Lung (tissue), 12 donors: ENCODE measurements around the gene SF3B2. TPM values are rescaled to one million over a fixed set of nuclear protein-coding genes. Genes with fewer than 3 reads are reported as not detected.

Experiments used
- ATAC-seq: fragments of 200-7000 bp; cut with Tn5 transposase; one replicate; pipeline ENCODE4 v1.9.1; 2020; ENCODE audit warnings: moderate number of reproducible peaks; ENCODE audit not compliant: insufficient read depth, low FRiP score
- DNase-seq, 3 donors: peaks; one replicate each; pipeline ENCODE4 v3.0.0-alpha.2; 2013 to 2017
- H3K27ac ChIP-seq, 2 donors: one replicate each; pipeline ENCODE4 v1.5.1; 2013; ENCODE audit warnings: mild to moderate bottlenecking in 2 of 2, moderate library complexity in 2 of 2, control low read depth in 1 of 2, inconsistent platforms in 1 of 2, low read depth in 1 of 2, low read length in 1 of 2
- H3K27me3 ChIP-seq, 3 donors: one replicate each; pipeline ENCODE4 v1.5.1; 2013; ENCODE audit warnings: low read length in 2 of 3; ENCODE audit not compliant: control insufficient read depth in 3 of 3, insufficient read depth in 3 of 3
- H3K36me3 ChIP-seq, 4 donors: one replicate each; pipeline ENCODE4 v1.5.1; 2013; ENCODE audit warnings: low read length in 4 of 4, mild to moderate bottlenecking in 1 of 4, moderate library complexity in 1 of 4; ENCODE audit not compliant: control insufficient read depth in 4 of 4, insufficient read depth in 4 of 4
- H3K4me1 ChIP-seq, 5 donors: one replicate each; pipeline ENCODE4 v1.5.1; 2013; ENCODE audit warnings: low read length in 5 of 5, mild to moderate bottlenecking in 2 of 5, moderate library complexity in 1 of 5; ENCODE audit not compliant: control insufficient read depth in 5 of 5, insufficient read depth in 5 of 5
- H3K4me3 ChIP-seq: one replicate; pipeline ENCODE4 v1.5.1; 2013; ENCODE audit warnings: mild to moderate bottlenecking, control low read depth, moderate library complexity
- H3K9ac ChIP-seq, 2 donors: one replicate each; pipeline ENCODE4 v1.5.1; 2013; ENCODE audit warnings: low read length in 2 of 2, control low read depth in 1 of 2; ENCODE audit not compliant: insufficient read depth in 1 of 2
- H3K9me3 ChIP-seq, 4 donors: one replicate each; pipeline ENCODE4 v1.5.1; 2013; ENCODE audit warnings: low read length in 3 of 4, mild to moderate bottlenecking in 1 of 4, moderate library complexity in 1 of 4; ENCODE audit not compliant: control insufficient read depth in 4 of 4, insufficient read depth in 3 of 4
- WGBS, 2 donors: extraction: QIAGEN DNeasy Blood & Tissue Kit; methylation state at CpG; one replicate each; pipeline ENCODE4 v1.1.7; 2013; 5-methylcytosine and 5-hydroxymethylcytosine counted together
- polyA plus RNA-seq, 2 donors: library from polyadenylated mRNA; stranded (reverse); fragments of 200-250 nt; gene quantifications; one replicate each; pipeline ENCODE4 v1.2.1, GENCODE V29; 2013
- total RNA-seq, 2 donors: library from RNA; depleted of rRNA in 1 of 2; stranded (reverse); fragments of >200 nt in 1 of 2; gene quantifications; one replicate each; pipeline ENCODE4 v1.2.1, GENCODE V29; 2014 to 2021
- TF ChIP-seq, protein P1 (sequence below): IDR thresholded peaks from 2 replicates; pipeline ENCODE4 v1.5.1; 2012; ENCODE audit warnings: mild to moderate bottlenecking; ENCODE audit errors: control extremely low read depth, extremely low read depth
- donor health status: control.
- donor health status: control.
- donor health status: Bipolar disorder and iron deficiency.
- donor health status: healthy.
- donor health status: DM: yes; HTN: yes; CAD: no.

SF3B2 gene
- total and polyA plus RNA-seq, 4 donors: 78.0 to 187 (median 134) TPM

DNA sequence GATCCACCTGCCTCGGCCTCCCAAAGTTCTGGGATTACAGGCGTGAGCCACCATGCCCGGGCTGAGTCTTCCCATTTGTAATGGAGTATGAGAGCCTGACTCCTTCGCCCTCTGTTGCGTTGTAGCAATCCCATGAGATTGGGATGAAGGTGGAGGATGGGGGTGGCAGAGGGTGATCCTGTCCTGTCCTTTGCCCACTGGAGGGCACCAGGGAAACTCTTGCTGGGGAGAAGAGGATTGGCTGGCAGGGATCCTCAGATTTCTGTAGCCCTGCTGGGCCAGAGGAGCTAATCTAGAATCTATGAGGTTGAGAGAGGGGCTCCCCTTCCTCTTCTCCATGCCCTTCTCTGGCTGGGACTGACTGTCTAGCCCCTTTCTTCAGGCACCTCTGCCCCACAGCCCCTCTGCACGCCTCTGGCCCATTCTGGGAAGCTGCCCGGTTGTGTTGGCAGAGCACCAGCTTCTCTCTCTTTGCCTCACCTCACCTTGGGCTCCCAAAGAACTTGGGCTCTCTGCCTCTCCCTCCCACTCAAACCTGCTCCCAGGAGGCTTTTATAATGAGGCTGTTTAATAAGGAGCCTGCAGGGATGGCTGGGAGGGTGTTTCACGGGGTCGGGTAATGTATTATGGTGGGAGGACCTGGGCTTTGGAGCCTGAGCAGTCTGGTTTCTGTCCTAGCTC is 16.4 kb upstream of the SF3B2 start:
- TF ChIP-seq, protein P1, sequence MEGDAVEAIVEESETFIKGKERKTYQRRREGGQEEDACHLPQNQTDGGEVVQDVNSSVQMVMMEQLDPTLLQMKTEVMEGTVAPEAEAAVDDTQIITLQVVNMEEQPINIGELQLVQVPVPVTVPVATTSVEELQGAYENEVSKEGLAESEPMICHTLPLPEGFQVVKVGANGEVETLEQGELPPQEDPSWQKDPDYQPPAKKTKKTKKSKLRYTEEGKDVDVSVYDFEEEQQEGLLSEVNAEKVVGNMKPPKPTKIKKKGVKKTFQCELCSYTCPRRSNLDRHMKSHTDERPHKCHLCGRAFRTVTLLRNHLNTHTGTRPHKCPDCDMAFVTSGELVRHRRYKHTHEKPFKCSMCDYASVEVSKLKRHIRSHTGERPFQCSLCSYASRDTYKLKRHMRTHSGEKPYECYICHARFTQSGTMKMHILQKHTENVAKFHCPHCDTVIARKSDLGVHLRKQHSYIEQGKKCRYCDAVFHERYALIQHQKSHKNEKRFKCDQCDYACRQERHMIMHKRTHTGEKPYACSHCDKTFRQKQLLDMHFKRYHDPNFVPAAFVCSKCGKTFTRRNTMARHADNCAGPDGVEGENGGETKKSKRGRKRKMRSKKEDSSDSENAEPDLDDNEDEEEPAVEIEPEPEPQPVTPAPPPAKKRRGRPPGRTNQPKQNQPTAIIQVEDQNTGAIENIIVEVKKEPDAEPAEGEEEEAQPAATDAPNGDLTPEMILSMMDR: no peak
- WGBS, 2 donors: 70 to 85% methylated on average over 9 of the region's 9 CpGs
- H3K27ac ChIP-seq: no peak overlapping the region
- no peak for ATAC-seq
- DNase-seq: no peak
- no peak overlapping the region for H3K4me3 ChIP-seq
- H3K36me3 ChIP-seq: no peaks in the 10 kb centered on the region
- no peaks in the 10 kb centered on the region for H3K4me1 ChIP-seq
- no peak overlapping the region for H3K9ac ChIP-seq
- no peaks in the 10 kb centered on the region for H3K27me3 ChIP-seq
- H3K9me3 ChIP-seq: no peaks in the 10 kb centered on the region

DNA sequence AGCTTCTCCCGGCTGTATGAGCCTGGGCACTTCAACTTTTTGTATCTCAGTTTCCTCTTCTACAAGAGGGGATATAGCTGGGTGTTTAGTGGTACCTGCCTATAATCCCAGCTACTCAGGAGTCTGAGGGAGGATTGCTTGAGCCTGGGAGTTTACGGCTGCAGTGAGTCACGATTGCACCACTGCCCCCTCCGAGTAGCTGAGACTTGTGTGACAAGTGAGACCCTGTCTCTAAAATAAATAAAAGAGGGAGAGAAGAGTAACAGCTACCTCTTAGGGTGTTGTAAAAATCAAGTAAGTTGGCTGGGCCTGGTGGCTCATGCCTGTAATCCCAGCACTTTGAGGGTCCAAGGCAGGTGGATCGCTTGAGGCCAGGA is 15.8 kb upstream of the SF3B2 start:
- TF ChIP-seq, protein P1: no peak
- Histone ChIP-seq H3K4me1 (no peaks in the 10 kb centered on the region), H3K27me3 (no peaks in the 10 kb centered on the region), H3K9me3 (no peaks in the 10 kb centered on the region), H3K4me3 (no peak overlapping the region), H3K9ac (no peak overlapping the region), H3K27ac (no peak overlapping the region), H3K36me3 (no peaks in the 10 kb centered on the region)
- no peak for DNase-seq
- 71 to 88% methylated on average over 5 of the region's 5 CpGs for WGBS, 2 donors
- ATAC-seq: no peak

DNA sequence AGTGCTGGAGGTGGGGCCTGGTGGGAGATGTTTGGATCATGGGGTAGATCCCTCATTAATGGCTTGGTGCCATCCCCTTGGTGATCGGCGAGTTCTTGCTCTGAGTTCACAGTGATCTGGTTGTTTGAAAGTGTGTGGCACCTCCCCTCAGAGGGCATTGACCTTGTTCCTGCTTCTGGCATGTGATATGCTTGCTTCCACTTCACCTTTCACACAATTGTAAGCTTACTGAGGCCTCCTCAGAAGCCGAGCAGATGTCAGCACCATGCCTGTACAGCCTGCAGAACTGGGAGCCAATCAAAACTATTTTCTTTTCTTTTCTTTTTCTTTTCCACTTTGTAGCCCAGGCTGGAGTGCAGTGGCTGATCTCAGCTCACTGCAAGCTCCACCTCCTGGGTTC is 14.8 kb upstream of the SF3B2 start:
- Histone ChIP-seq H3K36me3 (no peaks in the 10 kb centered on the region), H3K27me3 (no peaks in the 10 kb centered on the region), H3K27ac (no peak overlapping the region), H3K9me3 (no peaks in the 10 kb centered on the region), H3K4me3 (no peak overlapping the region), H3K9ac (no peak overlapping the region), H3K4me1 (no peaks in the 10 kb centered on the region)
- TF ChIP-seq, protein P1: no peak
- no peak for DNase-seq
- WGBS, 2 donors: 88 to 100% methylated on average over 3 of the region's 3 CpGs
- ATAC-seq: no peak

DNA sequence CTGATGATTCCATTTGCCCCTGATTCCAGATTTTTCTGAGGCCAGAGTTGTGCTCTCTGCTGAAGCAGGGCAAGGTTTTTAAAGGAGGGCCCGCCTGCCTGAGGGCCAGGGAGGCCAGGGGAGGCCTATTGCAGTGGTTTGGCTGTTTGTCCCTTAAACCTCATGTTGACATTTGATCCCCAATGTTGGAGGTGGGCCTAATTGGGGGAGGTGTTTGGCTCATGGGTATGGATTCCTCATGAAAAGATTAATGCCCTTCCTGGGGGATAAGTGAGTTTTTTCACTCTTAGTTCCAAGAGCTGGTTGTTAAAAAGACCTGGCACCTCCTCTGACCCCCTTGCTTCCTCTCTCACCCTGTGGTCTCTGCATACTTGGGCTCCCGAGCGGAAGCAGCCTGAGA is 12.4 kb upstream of the SF3B2 start:
- no peaks in the 10 kb centered on the region for H3K4me1 ChIP-seq
- H3K27ac ChIP-seq: no peak overlapping the region
- no peaks in the 10 kb centered on the region for H3K9me3 ChIP-seq
- TF ChIP-seq, protein P1: no peak
- 84 to 87% methylated on average over 3 of the region's 3 CpGs for WGBS, 2 donors
- no peaks in the 10 kb centered on the region for H3K36me3 ChIP-seq
- ATAC-seq: no peak
- DNase-seq: no peak
- no peak overlapping the region for H3K9ac ChIP-seq
- no peaks in the 10 kb centered on the region for H3K27me3 ChIP-seq
- no peak overlapping the region for H3K4me3 ChIP-seq
